ENCODE results near the gene DECR2.
"Not testable (repeated sequence)": the region's sequence is repeated elsewhere in the genome, so short reads cannot be mapped to it uniquely, and the experiment has no call there.

The DECR2 gene

GRCh38 chr16:401468-402348 lies at the start of gene DECR2:
Gene DECR2 (plus strand): TSS chr16:401885. CDS start chr16:401964, 79 bp downstream.
- DNase-seq (ENCODE audit: low spot score in 2 of 2) (peak; percentile 95), ATAC-seq (peak; percentile 83)

GRCh38 chr16:352547-353403 lies 48.9 kb upstream of the DECR2 start, which contains the start of gene AXIN1:
Gene AXIN1 (minus strand): TSS chr16:352723. CDS start chr16:347025, 5,698 bp downstream.
- Mint-ChIP-seq H3K4me3 (peak within 1 kb of the TSS; percentile 64), H3K27ac (peak within 1 kb of the TSS; percentile 43), H3K36me3 (peaks cover 25% of the 10 kb centered on the region), H3K9me3 (no peaks in the 10 kb centered on the region), H3K4me1 (peaks cover 50% of the 10 kb centered on the region)
- peak; percentile 73 for ATAC-seq
- DNase-seq (ENCODE audit: low spot score in 2 of 2): peak; percentile 96 to 99

More at GRCh38 chr16:401468-402348, at the start of gene DECR2:
- peak within 1 kb of the TSS; percentile 87 for H3K27ac Mint-ChIP-seq
- peak within 1 kb of the TSS; percentile 79 for H3K4me3 Mint-ChIP-seq
- peaks cover 14% of the 10 kb centered on the region for H3K36me3 Mint-ChIP-seq
- peaks cover 17% of the 10 kb centered on the region for H3K4me1 Mint-ChIP-seq
- no peaks in the 10 kb centered on the region for H3K9me3 Mint-ChIP-seq

- DNase-seq (ENCODE audit: low spot score in 2 of 2) (no peak), ATAC-seq (no peak)
- Mint-ChIP-seq H3K9me3 (no peaks in the 10 kb centered on the region), H3K4me1 (peaks cover 41% of the 10 kb centered on the region), H3K36me3 (peaks cover 25% of the 10 kb centered on the region), H3K4me3 (peak overlapping the region; percentile 61), H3K27ac (peak overlapping the region; percentile 94)
These were observed 48.0 kb upstream of the DECR2 start for GRCh38 chr16:353404-354290.

- no peak for ATAC-seq
- Mint-ChIP-seq H3K27ac (peak overlapping the region; percentile 94), H3K4me3 (peak overlapping the region; percentile 61), H3K9me3 (no peaks in the 10 kb centered on the region), H3K36me3 (peaks cover 23% of the 10 kb centered on the region), H3K4me1 (peaks cover 35% of the 10 kb centered on the region)
- no peak for DNase-seq (ENCODE audit: low spot score in 2 of 2)
These were observed 47.3 kb upstream of the DECR2 start for GRCh38 chr16:354291-354881.

- ATAC-seq: no peak
- peak overlapping the region; percentile 61 for H3K4me3 Mint-ChIP-seq
- peaks cover 16% of the 10 kb centered on the region for H3K36me3 Mint-ChIP-seq
- H3K27ac Mint-ChIP-seq: peak overlapping the region; percentile 94
- peaks cover 29% of the 10 kb centered on the region for H3K4me1 Mint-ChIP-seq
- DNase-seq (ENCODE audit: low spot score in 2 of 2): peak in 1 of 2 donors; percentile 64
- H3K9me3 Mint-ChIP-seq: no peaks in the 10 kb centered on the region
These were observed 46.7 kb upstream of the DECR2 start for GRCh38 chr16:354971-355461.

GRCh38 chr16:356741-357140 lies 44.9 kb upstream of the DECR2 start:
- no peak for DNase-seq (ENCODE audit: low spot score in 2 of 2)
- no peak for ATAC-seq
- Mint-ChIP-seq H3K9me3 (no peaks in the 10 kb centered on the region), H3K27ac (peak overlapping the region; percentile 34), H3K36me3 (no peaks in the 10 kb centered on the region), H3K4me1 (peaks cover 22% of the 10 kb centered on the region), H3K4me3 (no peak overlapping the region)

- Mint-ChIP-seq H3K9me3 (no peaks in the 10 kb centered on the region), H3K4me3 (no peak overlapping the region), H3K36me3 (no peaks in the 10 kb centered on the region), H3K27ac (no peak overlapping the region), H3K4me1 (peaks cover 22% of the 10 kb centered on the region)
- ATAC-seq (no peak), DNase-seq (ENCODE audit: low spot score in 2 of 2) (no peak)
These were observed 42.5 kb upstream of the DECR2 start for GRCh38 chr16:359067-359763.

- Mint-ChIP-seq H3K27ac (no peak overlapping the region), H3K4me1 (peaks cover 13% of the 10 kb centered on the region), H3K36me3 (no peaks in the 10 kb centered on the region), H3K9me3 (no peaks in the 10 kb centered on the region), H3K4me3 (no peak overlapping the region)
- DNase-seq (ENCODE audit: low spot score in 2 of 2): no peak
- no peak for ATAC-seq
These were observed 41.6 kb upstream of the DECR2 start for GRCh38 chr16:359871-360697.

GRCh38 chr16:360698-361336 lies 40.9 kb upstream of the DECR2 start:
- no peak overlapping the region for H3K27ac Mint-ChIP-seq
- no peaks in the 10 kb centered on the region for H3K36me3 Mint-ChIP-seq
- no peaks in the 10 kb centered on the region for H3K9me3 Mint-ChIP-seq
- ATAC-seq: no peak
- H3K4me3 Mint-ChIP-seq: no peak overlapping the region
- H3K4me1 Mint-ChIP-seq: peaks cover 9% of the 10 kb centered on the region
- DNase-seq (ENCODE audit: low spot score in 2 of 2): no peak

- Mint-ChIP-seq H3K4me1 (peaks cover 9% of the 10 kb centered on the region), H3K4me3 (peak overlapping the region; percentile 42), H3K9me3 (no peaks in the 10 kb centered on the region), H3K27ac (no peak overlapping the region), H3K36me3 (no peaks in the 10 kb centered on the region)
- DNase-seq (ENCODE audit: low spot score in 2 of 2) (no peak), ATAC-seq (no peak)
These were observed 40.3 kb upstream of the DECR2 start for GRCh38 chr16:361341-361871.

GRCh38 chr16:361872-362701 lies 39.6 kb upstream of the DECR2 start:
- peak; percentile 86 for ATAC-seq
- Mint-ChIP-seq H3K36me3 (peaks cover 4% of the 10 kb centered on the region), H3K4me3 (peak overlapping the region; percentile 42)

GRCh38 chr16:362702-362999 lies 39.0 kb upstream of the DECR2 start:
- not testable (repeated sequence) for H3K9me3 Mint-ChIP-seq; DNase-seq (ENCODE audit: low spot score in 2 of 2); ATAC-seq; H3K36me3 Mint-ChIP-seq; H3K27ac Mint-ChIP-seq; H3K4me1 Mint-ChIP-seq; H3K4me3 Mint-ChIP-seq

More at GRCh38 chr16:361872-362701, 39.6 kb upstream of the DECR2 start:
- DNase-seq (ENCODE audit: low spot score in 2 of 2): peak; percentile 48 to 82
- peaks cover 9% of the 10 kb centered on the region for H3K4me1 Mint-ChIP-seq
- H3K27ac Mint-ChIP-seq: peak overlapping the region; percentile 32
- H3K9me3 Mint-ChIP-seq: no peaks in the 10 kb centered on the region

Measured in stimulated activated effector memory CD8-positive, alpha-beta T cell treated with anti-CD3 and anti-CD28 coated beads, Interleukin-12 subunit alpha, Interleukin-12 subunit beta, amount 100 ng/mL, for 72 hours (primary cell).